AG10803 (cell line): ENCODE results near the gene CDK4.

Experiments used
- DNase-seq: peaks from one replicate; pipeline ENCODE4 v3.0.0; 2010; ENCODE audit warnings: low read depth
- H3K4me3 ChIP-seq: 2 replicates; pipeline ENCODE4 v1.5.1; 2011; ENCODE audit warnings: mild to moderate bottlenecking, low read length, control low read depth
- TF ChIP-seq, protein P1 (sequence below): conservative IDR thresholded peaks from 2 replicates; pipeline ENCODE4 v1.5.1; 2011; ENCODE audit warnings: mild to moderate bottlenecking, low read length, control low read depth, inconsistent platforms

CDK4 gene

GRCh38 chr12:57783466-57783801 lies 31.3 kb upstream of the CDK4 start:
- TF ChIP-seq, protein P1, sequence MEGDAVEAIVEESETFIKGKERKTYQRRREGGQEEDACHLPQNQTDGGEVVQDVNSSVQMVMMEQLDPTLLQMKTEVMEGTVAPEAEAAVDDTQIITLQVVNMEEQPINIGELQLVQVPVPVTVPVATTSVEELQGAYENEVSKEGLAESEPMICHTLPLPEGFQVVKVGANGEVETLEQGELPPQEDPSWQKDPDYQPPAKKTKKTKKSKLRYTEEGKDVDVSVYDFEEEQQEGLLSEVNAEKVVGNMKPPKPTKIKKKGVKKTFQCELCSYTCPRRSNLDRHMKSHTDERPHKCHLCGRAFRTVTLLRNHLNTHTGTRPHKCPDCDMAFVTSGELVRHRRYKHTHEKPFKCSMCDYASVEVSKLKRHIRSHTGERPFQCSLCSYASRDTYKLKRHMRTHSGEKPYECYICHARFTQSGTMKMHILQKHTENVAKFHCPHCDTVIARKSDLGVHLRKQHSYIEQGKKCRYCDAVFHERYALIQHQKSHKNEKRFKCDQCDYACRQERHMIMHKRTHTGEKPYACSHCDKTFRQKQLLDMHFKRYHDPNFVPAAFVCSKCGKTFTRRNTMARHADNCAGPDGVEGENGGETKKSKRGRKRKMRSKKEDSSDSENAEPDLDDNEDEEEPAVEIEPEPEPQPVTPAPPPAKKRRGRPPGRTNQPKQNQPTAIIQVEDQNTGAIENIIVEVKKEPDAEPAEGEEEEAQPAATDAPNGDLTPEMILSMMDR: no peak
- H3K4me3 ChIP-seq: peak overlapping the region; percentile 100
- no peak for DNase-seq

- peak within 1 kb of the TSS; percentile 100 for H3K4me3 ChIP-seq
- TF ChIP-seq, protein P1: peak; percentile 86
- peak; percentile 93 for DNase-seq
Observed at GRCh38 chr12:57782608-57783465, 30.7 kb upstream of the CDK4 start, which contains the start of gene TSFM. TSFM (plus strand) TSS chr12:57782787; CDS start chr12:57782802, 15 bp downstream.

DNA sequence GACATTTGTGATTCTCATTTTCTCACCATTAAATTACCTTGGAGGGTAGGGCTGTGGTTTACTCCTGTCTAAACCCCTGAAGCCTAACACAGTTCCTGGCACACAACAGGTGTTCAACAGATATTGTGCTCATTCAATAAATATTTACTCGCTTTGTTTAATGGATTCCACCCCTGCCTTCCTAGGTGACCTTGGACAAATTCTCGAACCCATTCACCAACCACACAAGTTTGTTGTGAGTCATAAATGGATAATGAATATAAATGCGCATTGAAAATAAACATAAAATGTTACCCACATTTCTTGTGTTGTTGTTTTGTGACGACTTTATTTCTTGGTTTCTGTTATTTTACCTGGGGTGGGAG lies 30.1 kb upstream of the CDK4 start:
- H3K4me3 ChIP-seq: no peak overlapping the region
- TF ChIP-seq, protein P1: no peak
- no peak for DNase-seq

DNA sequence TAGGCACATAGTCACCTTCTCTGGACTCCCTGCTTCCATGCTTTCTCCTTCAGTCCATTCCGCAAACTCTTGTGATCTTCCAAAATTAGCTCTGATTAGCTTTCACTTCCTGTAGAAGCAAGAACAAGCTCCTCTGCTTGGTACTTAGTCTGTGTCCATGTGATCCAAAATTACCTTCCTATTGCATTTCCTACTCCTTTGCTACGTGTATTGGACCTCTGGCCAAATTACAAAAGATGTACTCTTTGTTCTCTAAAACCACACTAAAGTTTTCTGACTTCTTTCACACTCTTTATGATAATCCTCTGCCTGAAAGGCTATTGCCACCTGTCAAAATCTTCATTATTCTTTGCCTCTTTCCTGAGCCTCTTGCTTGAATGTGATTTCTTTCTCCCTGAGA lies 29.7 kb upstream of the CDK4 start:
- TF ChIP-seq, protein P1: no peak
- H3K4me3 ChIP-seq: no peak overlapping the region
- DNase-seq: no peak

- no peak for DNase-seq
- no peak overlapping the region for H3K4me3 ChIP-seq
Observed at GRCh38 chr12:57781244-57781643, 29.1 kb upstream of the CDK4 start.

GRCh38 chr12:57780284-57780897 lies 28.3 kb upstream of the CDK4 start:
- DNase-seq: no peak
- TF ChIP-seq, protein P1: no peak
- no peak overlapping the region for H3K4me3 ChIP-seq

More at GRCh38 chr12:57781244-57781643, 29.1 kb upstream of the CDK4 start:
- TF ChIP-seq, protein P1: no peak

DNA sequence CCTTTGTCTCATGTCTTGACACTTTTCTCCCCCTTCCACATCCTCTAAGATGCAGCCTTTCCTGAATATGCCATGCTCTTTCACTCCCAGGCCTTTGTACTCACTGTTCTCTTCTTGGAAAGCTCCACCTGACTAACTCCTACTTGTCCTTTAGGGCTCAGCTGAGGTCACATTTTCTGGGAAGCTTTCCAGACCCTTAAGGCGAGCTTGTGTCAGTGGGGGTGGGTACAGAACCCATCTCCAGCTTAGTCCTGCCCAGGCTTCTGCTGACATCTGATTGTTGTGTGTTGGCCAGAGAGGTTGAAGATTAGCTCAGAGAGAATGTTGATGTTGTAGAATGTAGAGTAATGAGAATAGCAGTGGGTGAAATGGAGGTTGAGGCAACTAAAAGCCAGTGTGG lies 27.6 kb upstream of the CDK4 start:
- no peak overlapping the region for H3K4me3 ChIP-seq
- TF ChIP-seq, protein P1: no peak
- DNase-seq: no peak
